NB4 (cell line): ENCODE results near the gene CHST14.
A peak's percentile ranks its signal among the peaks of the same experiment; 100 is the strongest.

Source experiments
- CTCF ChIP-seq: IDR thresholded peaks from one replicate; pipeline ENCODE4 v1.5.1; 2012; ENCODE audit warnings: low read depth, low read length
- MAX ChIP-seq: IDR thresholded peaks from 2 replicates; pipeline ENCODE4 v1.6.1; 2011; ENCODE audit warnings: low read depth, low read length
- MYC ChIP-seq: IDR thresholded peaks from 2 replicates; pipeline ENCODE4 v1.6.1; 2011; ENCODE audit warnings: low read depth, low read length
- POLR2A ChIP-seq: IDR thresholded peaks from 2 replicates; pipeline ENCODE4 v1.6.1; 2011; ENCODE audit warnings: mild to moderate bottlenecking; ENCODE audit not compliant: insufficient read length; ENCODE audit errors: extremely low read depth

GRCh38 chr15:40471105-40471807, 472 bp downstream of the CHST14 start:
- TF ChIP-seq CTCF (no peak), POLR2A (peak; percentile 65), MAX (peak; percentile 74), MYC (peak; percentile 91)
